ENCODE results near the gene CDC6. TPM values are rescaled to one million over a fixed set of nuclear protein-coding genes. Genes with fewer than 3 reads are reported as not detected.
A peak's percentile ranks its signal among the peaks of the same experiment; 100 is the strongest.

Gene CDC6, protein sequence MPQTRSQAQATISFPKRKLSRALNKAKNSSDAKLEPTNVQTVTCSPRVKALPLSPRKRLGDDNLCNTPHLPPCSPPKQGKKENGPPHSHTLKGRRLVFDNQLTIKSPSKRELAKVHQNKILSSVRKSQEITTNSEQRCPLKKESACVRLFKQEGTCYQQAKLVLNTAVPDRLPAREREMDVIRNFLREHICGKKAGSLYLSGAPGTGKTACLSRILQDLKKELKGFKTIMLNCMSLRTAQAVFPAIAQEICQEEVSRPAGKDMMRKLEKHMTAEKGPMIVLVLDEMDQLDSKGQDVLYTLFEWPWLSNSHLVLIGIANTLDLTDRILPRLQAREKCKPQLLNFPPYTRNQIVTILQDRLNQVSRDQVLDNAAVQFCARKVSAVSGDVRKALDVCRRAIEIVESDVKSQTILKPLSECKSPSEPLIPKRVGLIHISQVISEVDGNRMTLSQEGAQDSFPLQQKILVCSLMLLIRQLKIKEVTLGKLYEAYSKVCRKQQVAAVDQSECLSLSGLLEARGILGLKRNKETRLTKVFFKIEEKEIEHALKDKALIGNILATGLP
- 1.1 TPM for total RNA-seq
- long read RNA-seq, full-length matches to known transcripts = 1 of 1 reads
- long read RNA-seq, partial matches to known transcripts = 0 of 1 reads
- long read RNA-seq, other reads (novel, unspliced or antisense) = 0 of 1 reads

DNA sequence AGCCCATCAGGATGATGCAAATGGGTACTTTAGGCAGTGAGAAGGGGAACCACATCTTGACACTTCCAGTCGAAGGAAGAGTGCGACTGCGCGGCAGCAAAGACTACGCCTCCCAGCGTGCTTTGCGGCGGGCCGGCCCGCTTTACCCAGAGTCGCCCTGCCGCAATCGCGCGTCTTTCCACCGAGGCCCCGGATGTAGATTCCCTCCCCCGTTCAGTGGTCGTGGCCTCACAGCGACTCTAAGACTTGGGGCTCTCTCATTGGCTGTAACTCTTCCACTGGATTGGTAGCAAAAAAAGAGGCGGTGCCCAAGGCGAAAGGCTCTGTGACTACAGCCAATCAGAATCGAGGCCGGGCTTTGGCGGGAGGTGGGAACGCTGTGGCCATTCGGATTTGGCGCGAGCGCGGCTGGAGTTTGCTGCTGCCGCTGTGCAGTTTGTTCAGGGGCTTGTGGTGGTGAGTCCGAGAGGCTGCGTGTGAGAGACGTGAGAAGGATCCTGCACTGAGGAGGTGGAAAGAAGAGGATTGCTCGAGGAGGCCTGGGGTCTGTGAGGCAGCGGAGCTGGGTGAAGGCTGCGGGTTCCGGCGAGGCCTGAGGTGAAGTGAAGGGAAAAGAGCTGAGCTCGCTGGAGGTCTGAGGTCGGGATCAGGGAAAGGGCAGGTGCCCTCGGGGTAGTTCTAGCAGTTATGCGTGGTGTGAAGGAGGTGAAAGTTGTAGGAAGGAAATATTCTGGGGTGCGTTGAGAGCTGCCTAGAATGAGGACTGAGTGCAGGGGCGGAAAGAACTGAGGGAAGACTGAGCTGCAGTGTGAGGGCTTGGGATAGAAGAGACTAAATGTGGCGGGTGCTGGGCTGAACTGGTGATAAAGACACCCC lies at the start of gene CDC6:
TSS of gene CDC6 (plus strand) at position 386 of the 876 bp plus-strand sequence. CDS start 1,542 bp downstream, outside the sequence.
- intact Hi-C loops (cut with DNase I) = loop anchor here (5.0 kb wide), 1 partner anchor 85 kb away; no protein-coding TSS in a partner anchor
- ATAC-seq (ENCODE audit: poor library complexity) (peak; percentile 99), DNase-seq (peak; percentile 99)

DNA sequence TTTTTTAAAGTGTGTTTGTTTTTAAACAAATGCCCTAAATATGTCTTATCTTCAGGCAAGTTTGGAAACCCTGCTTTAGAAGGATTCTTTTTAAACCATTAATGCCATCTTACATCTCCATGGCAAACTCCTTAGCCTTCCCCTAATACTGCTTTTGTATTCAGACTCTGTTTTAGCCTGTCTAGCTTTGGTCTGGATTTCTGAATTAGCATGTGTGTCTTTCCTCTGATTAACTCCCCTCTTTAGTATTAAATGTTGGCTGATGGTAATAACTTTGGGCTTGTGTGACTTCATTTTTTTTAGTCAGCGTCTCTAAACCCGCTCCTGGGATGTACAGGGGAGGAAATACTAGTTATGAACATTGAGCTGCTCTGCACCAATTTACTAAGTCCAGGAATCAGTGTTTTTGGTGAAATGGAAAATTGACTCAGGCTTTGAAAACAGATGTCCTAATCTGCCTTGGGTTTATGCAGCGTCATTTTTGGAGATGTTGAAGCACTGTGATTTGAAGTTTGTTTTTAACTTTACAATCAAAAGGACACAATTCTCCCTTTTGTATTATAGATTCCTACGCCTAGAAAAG lies 46.3 kb upstream of the CDC6 start:
- DNase-seq (no peak), ATAC-seq (ENCODE audit: poor library complexity) (no peak)
- intact Hi-C loops (cut with DNase I) = no loop called here

DNA sequence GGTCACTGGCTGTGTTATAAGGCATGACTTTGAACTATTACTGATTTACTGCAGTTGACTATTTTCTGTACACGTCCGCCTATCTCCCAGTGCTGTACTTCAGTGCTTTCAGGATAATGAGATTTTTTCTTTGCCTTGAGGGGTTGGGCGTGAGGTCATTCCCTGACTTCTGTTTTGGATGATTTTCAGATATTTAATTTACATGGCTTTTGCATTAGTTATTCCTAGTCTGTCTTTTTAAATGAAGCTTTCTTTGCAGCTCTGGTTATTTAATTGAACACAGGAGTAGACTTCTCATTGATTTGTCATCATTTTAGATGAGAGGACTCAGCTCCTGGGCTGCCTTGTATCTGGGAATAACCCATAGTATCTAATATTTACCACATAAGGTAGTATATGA lies 44.9 kb upstream of the CDC6 start:
- intact Hi-C loops (cut with DNase I) = no loop called here
- ATAC-seq (ENCODE audit: poor library complexity) = no peak

DNA sequence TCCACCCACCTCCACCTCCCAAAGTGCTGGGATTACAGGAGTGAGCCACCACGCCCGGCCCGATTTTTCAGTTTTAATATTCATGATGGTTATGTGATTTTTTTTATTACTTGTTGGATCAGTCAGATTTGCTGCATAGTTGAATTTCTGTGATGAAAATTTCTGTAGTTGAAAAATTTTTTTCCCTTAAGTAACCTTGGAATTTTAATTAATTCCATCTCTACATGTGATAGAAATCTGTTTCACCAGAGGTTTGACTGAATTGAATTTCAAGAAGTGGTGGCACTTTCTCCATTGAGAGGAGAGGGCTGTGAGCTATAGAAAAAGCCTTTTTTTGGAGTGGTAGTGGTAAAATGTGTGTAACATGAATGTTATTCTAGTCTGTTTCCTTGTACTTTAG lies 43.9 kb upstream of the CDC6 start:
- ATAC-seq (ENCODE audit: poor library complexity) = no peak
- intact Hi-C loops (cut with DNase I) = no loop called here
- no peak for DNase-seq

More for the DNA sequence above, 44.9 kb upstream of the CDC6 start:
- no peak for DNase-seq

DNA sequence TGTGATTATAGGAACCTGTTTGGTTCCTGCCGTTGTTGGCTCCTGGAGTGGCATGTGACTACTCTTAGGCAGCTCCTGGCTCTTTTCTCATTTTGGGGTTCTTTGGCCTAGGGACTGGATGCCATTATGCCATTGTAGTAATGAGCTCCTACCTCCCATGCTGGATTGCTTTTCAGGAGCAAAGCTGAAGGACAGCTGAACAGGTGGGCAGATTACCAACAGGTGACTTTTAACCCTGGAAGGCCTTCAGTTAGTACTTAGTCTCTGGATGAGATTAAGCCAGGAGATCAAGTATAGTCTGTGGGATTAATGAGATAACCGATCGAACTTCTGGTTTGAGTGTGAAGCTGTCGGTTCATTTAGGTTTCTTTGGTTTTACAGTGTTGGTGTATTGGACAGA lies 43.4 kb upstream of the CDC6 start:
- ATAC-seq (ENCODE audit: poor library complexity) (no peak), DNase-seq (no peak)
- intact Hi-C loops (cut with DNase I) = no loop called here

DNA sequence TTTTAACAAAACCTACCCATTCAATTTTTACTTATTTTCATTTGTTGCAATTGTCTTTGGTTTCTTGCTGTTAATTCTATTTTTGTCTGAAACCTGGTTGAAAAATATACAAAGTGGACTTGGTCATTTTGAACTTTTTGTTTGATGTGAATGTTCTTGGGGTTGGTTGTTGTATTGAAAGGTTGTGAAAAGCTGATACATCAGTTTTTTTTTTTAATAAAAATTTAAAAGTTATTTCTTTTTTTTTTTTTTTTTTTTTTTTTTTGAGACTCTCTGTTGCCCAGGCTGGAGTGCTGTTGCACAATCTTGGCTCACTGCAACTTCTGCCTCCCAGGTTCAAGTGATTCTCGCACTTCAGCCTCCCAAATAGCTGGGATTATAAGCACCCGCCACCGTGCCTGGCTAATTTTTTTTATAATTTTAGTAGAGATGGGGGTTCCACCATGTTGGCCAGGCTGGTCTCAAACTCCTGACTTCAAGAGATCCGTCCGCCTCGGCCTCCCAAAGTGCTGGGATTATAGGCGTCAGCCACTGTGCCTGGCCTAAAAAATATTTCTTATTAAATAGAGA lies 39.7 kb upstream of the CDC6 start:
- peak; percentile 54 for ATAC-seq (ENCODE audit: poor library complexity)
- intact Hi-C loops (cut with DNase I) = no loop called here
- DNase-seq = no peak

DNA sequence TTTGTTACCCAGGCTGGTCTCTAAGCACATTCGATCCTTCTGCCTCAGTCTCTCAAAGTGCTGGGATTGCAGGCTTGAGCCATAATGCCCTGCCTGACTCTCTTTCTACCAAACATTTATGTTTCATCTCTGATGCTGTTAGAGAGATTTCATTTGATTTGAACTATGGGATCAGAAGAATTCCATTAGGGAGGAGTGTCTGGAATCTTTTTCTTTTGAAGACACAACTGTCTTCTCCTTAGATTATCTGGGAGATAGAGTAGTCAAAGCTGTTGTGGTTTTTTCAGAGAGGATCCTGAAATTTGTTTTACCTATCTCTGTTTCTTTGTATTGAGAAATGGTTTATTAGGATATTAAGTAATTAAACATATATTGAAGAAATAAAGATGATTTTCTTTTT lies 39.2 kb upstream of the CDC6 start:
- DNase-seq = no peak
- intact Hi-C loops (cut with DNase I) = no loop called here

DNA sequence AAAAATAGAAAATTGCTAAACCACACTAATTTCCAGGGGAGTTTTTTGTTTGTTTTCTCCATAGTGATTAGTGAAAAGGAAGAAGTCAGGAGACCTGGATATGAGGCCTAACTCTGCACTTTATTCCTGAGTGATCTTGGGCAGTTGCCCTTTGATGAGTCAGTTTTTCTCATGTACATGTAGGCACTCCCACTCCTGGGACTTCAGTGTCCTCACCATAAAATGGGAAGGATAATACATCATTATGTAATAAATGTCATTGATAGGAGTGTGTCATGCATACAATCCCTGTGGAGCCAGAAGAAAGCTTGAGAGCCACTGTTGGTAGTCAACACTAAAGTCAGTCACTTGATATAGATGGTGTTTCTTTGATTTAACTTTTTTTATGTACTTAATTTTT lies 36.1 kb upstream of the CDC6 start:
- DNase-seq = no peak
- ATAC-seq (ENCODE audit: poor library complexity) = peak; percentile 71
- intact Hi-C loops (cut with DNase I) = no loop called here

More for the DNA sequence above, 39.2 kb upstream of the CDC6 start:
- ATAC-seq (ENCODE audit: poor library complexity) = no peak

DNA sequence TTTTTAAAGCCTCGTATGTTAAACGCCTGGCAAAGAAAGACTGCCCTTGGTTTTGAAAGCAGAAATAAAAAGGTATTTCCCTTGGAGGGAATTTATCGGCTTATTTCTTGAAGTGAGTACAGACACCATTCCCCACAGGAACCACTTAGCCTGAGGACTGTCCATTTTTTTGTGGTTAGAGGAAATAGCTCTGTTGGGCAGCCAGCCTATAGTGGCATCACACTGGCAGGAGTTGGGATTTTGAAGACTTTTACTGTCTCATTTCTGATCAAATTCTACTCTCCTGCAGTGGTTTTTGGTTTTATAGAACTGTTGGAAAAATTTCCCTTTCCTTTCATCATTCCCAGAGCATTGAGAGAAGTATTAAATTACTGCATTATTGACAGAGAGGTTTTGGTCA lies 34.1 kb upstream of the CDC6 start:
- intact Hi-C loops (cut with DNase I) = no loop called here
- ATAC-seq (ENCODE audit: poor library complexity) (no peak), DNase-seq (no peak)

DNA sequence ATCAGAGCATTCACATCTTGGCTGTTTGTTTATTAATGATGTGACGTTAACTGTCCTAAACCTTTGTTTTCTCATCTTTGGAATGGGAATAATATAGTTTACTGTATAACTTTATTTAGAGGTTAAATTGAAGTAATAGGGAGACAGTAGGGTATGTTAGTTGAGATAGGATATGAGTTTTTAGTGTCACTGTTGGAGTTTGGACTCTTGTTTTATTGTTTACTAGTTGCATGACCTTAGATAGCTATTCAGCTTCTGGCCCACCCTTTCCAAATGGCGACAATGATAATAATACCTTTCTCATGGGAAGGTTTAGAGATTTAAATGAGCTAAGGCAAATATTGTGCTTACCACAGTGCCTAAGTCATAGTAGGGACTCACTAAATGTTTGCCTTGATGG lies 28.2 kb upstream of the CDC6 start:
- ATAC-seq (ENCODE audit: poor library complexity) (no peak), DNase-seq (no peak)
- intact Hi-C loops (cut with DNase I) = no loop called here

DNA sequence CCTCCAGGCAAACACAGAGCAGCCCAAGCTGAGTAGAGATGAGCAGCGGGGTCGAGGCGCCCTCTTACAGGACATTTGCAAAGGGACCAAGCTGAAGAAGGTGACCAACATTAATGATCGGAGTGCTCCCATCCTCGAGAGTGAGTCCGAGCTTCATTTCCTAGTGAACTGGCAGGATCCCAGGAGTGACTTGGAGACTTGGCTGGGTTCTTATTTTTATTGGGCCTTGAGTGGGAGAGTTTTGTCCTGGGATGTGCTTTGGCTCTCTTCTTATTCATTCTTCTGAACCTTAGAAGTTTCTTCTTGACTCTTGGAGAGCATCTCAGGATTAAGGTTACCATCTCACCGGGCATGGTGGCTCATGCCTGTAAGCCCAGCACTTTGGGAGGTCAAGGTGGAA lies 27.2 kb upstream of the CDC6 start:
- intact Hi-C loops (cut with DNase I) = no loop called here
- ATAC-seq (ENCODE audit: poor library complexity) (no peak), DNase-seq (no peak)

DNA sequence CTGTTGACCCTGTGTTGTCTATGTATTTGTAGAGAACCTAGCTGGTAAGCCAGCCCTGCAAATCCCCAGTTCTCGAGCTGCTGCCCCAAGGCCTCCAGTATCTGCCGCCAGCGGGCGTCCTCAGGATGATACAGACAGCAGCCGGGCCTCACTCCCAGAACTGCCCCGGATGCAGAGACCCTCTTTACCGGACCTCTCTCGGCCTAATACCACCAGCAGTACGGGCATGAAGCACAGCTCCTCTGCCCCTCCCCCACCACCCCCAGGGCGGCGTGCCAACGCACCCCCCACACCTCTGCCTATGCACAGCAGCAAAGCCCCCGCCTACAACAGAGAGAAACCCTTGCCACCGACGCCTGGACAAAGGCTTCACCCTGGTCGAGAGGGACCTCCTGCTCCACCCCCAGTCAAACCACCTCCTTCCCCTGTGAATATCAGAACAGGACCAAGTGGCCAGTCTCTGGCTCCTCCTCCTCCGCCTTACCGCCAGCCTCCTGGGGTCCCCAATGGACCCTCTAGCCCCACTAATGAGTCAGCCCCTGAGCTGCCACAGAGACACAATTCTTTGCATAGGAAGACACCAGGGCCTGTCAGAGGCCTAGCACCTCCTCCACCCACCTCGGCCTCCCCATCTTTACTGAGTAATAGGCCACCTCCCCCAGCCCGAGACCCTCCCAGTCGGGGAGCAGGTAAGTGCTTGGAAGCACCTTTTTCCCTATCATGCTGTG lies 23.1 kb upstream of the CDC6 start:
- DNase-seq (no peak), ATAC-seq (ENCODE audit: poor library complexity) (no peak)
- intact Hi-C loops (cut with DNase I) = no loop called here

DNA sequence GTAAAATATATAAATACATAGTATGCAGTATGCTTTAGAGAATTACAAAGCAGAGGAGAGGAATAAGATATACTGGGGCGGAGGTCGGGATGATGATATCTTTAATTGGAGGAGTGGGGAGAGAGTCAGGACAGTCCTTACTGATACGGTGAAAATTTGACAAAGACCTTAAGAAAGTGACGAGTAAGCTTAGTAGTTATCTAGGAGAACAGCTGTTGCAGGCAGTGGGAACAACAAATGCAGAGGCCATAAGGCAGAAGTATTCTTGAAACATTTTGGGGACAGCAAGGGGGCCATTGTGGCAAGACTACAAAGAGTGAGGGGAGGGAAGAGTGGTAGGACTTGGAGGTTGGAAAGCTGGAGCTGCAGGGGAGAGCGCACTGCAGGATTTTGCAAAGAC lies 22.3 kb upstream of the CDC6 start:
- no peak for DNase-seq
- intact Hi-C loops (cut with DNase I) = no loop called here
- ATAC-seq (ENCODE audit: poor library complexity) = no peak

DNA sequence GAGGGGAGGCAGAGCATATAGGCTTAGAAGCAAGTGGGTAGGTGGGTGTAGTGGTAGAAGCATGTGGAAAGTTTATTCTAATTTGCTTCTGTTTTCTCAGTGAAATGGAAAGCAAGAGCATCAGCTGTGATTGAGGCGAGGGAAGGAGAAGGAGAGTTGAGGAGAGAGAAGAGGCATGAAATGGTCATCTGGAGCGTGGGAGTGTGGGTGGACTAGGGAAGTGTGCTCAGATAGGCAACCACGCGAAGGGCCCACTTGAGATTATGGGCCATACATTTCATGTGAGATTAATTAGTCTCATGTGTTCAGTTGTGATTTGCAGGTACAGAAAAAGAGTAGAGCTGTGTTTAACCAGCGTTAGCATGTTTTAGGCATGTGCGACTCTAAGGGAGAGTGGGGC lies 20.8 kb upstream of the CDC6 start:
- no peak for DNase-seq
- intact Hi-C loops (cut with DNase I) = no loop called here
- ATAC-seq (ENCODE audit: poor library complexity) = no peak

DNA sequence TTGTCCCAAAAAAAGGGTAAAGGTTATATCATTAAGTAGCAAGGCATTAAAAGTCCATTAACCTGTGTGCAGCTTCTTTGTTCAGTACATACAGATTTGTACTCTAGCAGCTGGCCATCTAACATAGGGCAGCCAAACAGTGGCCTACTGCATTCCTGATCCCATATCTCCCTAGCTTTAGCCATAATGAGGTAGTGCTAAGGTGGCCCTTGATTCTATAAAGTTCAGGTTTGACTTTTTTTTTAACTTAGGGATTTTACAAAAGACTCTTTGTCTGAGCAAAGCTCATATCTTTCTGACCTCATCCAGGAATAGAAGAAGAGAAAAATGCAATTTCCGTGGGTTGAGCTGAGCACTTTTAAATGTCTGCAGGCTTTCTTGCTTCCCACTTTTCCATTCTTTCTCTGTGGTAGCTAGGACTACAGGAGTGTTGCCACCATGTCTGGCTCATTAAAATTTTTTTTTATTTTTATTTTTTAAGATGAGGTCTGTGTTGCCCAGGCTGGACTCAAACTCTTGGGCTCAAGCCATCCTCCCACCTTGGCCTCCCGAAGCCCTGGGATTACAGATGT lies 19.5 kb upstream of the CDC6 start:
- no peak for ATAC-seq (ENCODE audit: poor library complexity)
- intact Hi-C loops (cut with DNase I) = no loop called here
- DNase-seq = no peak

DNA sequence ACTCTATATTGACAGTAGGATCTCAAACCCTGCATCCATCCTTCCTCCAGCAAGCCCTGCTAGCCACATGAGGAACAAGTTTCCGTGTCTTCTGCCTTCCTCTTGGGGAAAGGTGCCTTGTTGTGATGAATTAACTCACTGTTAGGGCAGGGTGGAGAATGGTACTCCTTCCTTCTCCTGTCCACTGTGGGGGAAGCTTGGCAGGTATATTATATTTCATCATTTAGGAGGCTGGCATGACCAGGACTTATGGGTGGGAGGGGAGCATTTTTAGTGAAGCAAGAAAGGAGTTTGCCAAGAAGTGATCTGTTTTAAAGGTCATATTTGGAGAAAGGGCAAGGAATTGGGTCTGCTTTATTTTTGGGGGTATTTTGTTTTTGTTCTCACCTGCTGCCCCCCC lies 9.3 kb upstream of the CDC6 start:
- no peak for ATAC-seq (ENCODE audit: poor library complexity)
- no peak for DNase-seq
- intact Hi-C loops (cut with DNase I) = no loop called here

DNA sequence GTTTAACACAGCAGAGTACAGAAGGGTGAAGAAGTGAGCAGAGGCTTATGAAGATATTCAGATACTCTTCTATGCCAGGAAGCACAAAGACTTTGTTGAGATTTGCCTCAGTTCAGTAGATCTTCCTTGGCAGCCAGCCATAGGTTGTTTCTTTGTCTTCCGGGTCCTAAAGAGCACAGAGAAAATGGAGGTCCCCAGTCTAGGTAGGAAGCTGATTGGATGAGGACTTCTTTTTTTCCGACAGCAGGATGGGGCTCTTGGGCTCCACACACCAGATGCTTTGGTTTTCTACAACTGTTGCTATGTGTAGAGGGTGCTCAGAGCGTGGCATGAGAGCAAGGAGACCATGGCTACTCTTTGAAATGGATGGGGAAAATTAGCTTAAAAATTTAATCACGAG lies 8.3 kb upstream of the CDC6 start:
- intact Hi-C loops (cut with DNase I) = no loop called here
- DNase-seq (no peak), ATAC-seq (ENCODE audit: poor library complexity) (no peak)

DNA sequence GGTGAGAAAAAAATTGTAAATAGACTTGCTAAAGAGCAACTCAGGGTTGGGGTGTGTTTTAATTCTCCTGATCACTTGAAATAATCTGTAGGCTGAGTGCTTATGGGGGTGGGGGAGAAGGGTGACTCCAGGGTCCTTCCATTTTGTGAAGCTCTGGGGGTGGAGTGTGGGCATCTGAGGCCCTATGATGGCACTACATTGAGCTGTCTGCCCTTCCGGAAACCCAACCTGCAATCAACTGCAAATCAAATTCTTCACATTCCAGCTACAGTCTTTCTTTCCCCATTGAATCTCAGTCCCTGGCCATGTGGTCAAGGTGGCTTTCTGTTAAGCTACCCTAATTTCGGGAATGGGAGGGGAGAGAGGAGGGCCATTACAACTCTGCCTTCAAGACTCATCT lies 6.0 kb upstream of the CDC6 start:
- ATAC-seq (ENCODE audit: poor library complexity) = no peak
- intact Hi-C loops (cut with DNase I) = no loop called here
- DNase-seq = no peak

Data from Right ventricle myocardium superior (tissue), 1 donor.